NCI-H1048 (cell line): ENCODE data around the gene HAUS5.
"Not testable (repeated sequence)": the region's sequence is repeated elsewhere in the genome, so short reads cannot be mapped to it uniquely, and the experiment has no call there.

Experiments
- DNase-seq: peaks from one replicate; lab custom pipeline; 2025; lab: John Stamatoyannopoulos, UW

HAUS5 gene

DNA sequence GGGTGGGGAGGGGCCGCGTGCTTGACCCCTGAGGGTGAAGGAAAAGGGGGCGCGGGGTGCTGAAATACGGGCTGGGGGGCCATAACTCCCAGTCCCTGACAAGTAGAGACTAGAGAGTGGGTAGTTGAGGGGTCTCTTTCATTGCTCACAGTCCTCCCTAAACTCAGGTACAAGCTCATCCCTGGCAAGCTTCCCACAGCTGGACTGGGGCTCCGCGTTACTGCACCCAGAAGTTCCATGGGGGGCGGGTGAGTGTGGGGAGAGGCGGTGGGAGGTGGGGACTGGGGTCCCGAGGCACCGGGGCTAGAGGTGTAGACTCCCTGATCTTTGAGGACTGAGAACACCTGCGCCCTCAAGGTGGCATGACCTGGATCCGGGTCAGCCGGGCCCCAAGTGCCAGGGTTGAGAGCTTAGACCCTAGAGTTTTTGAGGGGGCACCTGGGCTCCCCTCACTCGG is 30.3 kb downstream of the HAUS5 start:
- DNase-seq, result no peak

DNA sequence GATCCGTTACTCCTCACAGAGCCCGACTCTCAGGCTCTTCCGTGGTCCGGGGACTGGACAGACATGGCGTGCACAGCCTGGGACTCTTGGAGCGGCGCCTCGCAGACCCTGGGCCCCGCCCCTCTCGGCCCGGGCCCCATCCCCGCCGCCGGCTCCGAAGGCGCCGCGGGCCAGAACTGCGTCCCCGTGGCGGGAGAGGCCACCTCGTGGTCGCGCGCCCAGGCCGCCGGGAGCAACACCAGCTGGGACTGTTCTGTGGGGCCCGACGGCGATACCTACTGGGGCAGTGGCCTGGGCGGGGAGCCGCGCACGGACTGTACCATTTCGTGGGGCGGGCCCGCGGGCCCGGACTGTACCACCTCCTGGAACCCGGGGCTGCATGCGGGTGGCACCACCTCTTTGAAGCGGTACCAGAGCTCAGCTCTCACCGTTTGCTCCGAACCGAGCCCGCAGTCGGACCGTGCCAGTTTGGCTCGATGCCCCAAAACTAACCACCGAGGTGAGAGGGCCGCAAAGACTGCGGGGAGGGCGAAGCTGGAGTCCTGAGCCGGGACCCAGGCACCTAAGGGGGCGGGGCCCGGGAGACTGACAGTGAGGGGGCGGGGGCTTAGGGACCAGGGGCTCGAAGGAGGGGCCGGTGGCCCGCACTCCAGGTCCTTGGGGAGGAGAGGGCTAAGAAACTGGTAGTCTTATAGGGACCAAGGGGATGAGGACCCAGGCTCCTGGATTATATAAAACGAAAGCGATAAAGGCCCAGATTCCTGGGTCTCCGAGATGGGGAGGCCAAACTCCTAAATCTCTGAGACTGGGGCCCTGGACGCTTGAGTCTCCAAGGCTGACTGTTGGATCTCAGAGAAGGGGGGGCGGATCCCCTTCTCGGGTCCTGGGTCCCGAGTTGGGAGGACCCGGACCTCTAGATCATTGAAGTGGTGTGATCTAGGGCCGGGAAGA is 31.0 kb downstream of the HAUS5 start:
- peak; percentile 46 for DNase-seq

DNA sequence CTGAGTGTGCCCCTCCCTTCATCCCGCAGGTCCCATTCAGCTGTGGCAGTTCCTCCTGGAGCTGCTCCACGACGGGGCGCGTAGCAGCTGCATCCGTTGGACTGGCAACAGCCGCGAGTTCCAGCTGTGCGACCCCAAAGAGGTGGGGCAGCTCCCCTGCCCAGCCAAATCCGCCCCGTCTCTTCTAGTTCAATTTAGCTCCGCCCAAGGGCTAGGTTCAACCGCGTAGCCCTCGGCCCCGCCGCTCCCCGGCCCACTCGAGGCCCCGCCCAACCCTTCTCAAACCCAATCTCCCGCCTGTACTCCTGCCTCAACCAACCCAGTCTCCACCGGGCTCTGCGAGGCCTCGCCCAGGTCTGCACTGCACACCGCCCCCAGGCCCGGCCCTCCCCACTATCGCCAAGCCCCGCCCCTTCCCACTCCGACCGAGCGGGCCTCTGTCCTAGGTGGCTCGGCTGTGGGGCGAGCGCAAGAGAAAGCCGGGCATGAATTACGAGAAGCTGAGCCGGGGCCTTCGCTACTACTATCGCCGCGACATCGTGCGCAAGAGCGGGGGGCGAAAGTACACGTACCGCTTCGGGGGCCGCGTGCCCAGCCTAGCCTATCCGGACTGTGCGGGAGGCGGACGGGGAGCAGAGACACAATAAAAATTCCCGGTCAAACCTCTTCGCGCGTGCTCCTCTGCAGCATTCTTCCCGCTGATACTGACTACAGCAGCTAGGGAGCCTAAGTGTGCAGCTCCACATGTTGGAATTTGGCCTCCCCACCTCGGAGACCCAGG is 31.9 kb downstream of the HAUS5 start:
- peak; percentile 93 for DNase-seq

DNA sequence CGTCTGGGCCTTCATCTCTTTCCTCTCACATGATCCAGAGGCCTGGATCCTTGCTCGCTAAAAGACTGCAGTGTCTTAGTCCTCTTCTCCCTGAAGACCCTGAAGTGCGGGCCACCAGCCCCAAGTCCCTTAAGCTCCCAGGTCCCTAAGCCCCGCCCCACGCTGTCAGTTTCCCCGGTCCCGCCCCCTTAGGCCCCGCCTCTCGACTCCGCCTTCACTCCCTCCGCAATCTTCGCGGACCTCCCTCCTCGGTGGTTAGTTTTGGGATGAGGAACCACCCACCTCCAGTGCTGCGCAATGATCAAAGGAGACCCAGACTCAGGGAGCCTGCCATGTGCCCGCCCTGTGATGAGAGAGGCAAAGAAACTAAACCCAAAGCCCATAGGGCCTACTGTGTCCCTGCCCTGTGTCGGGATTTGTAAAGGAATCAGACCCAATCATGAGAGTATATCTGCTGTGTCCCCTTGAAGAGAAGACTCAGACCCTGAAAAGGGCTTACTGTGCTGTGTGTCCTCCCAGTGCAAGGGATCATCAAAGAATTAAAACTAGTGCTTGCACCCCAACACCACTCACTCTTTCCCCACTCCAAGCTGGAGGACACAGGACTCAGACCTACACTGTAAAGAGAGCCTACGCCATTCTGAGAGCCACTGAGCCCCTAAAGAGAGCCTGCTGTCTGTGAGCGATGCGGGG is 32.6 kb downstream of the HAUS5 start:
- DNase-seq, result peak; percentile 41

DNA sequence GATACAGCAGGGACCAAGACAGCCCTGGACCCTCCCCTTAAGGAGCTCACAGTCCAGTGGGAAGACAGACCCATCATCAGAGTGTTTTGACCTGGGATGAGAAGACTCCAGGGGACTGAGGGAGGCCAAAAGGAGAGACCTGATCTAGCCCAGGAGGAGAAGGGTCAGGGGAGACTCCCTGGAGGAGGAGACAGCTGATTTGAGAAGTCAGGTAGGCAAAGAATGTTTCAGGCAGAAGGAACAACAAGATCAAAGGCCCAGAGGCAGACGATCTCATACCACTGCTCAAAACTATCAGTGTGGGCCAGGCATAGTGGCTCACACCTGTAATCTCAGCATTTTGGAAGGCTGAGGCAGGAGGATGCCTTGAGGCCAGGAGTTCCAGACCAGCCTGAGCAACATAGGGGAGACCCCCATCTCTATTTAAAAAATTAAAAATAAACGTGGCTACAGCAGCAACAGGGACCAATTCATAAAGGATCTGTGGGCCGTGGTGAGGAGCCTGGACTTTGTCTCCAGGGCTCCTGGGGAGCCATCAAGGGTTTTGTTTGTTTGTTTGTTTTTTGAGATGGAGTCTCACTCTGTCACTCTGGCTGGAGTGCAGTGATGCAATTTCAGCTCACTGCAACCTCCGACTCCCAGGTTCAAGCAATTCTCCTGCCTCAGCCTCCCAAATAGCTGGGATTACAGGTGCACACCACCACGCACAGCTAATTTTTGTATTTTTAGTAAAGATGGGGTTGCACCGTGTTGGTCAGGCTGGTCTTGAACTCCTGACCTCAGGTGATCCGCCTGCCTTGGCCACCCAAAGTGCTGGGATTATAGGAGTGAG is 33.4 kb downstream of the HAUS5 start:
- DNase-seq, result no peak

DNA sequence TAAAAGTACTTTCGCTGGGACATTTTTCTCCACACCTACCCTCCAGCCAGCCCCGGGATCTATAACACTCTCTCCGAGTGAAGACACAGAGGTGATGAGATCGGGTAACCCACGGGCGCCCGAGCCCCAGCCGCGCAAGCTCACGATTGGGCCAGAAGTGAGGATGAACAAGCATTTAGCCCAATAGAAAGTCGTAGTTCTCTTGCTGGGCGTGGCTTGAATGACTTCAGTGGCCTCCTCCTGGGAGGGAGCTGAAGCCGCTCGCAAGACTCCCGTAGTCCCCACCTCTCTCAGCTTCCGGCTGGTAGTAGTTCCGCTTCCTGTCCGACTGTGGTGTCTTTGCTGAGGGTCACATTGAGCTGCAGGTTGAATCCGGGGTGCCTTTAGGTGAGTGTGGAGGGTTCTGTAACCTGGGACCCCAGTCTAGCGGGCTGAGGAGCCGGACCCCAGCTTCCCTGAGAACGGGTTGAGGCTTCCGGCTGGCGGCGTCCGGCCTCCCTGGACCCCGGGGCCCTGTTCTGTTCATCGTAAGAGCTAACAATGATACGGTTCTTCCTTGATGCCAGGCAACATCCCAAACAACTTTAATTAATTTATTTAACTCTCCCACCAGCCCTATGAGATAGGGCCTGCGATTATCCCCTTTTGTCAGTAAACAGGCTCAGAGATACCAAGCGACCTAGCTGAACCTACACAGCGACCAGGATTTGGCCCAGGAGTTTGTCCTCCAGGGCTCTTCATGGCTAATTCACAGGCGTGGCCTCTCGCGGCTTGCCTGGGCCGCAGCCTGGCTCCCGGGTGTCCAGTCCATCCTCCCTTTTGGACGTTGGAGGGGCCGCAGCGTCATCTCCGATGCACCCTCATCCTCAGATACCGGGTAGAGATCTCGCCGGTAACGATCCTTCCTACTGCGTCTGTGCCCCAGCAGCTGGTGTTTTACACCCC is 35.8 kb downstream of the HAUS5 start, which contains the start of gene COX6B1:
Gene COX6B1 (plus strand): TSS at position 307 of the 945 bp plus-strand sequence. CDS start 2,921 bp downstream, outside the sequence.
- DNase-seq, result peak; percentile 96

DNA sequence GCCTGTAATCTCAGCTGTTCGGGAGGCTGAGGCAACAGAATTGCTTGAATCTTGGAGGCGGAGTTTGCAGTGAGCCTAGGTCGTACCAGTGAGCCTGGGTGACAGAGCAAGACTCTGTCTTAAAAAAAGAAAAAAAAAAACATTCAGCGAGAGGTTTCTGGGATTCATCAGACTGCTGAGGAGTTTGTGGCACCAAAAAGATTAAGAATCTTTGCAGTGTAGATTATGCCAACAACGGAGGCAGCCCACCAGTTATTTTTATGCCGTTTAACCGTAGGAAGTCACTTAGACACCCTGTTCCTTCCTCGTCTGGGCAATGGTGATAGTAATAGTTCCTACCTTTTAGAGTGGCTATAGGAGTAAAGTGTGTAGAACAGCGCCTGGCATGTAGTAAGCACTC is 38.0 kb downstream of the HAUS5 start:
- DNase-seq, result no peak

DNA sequence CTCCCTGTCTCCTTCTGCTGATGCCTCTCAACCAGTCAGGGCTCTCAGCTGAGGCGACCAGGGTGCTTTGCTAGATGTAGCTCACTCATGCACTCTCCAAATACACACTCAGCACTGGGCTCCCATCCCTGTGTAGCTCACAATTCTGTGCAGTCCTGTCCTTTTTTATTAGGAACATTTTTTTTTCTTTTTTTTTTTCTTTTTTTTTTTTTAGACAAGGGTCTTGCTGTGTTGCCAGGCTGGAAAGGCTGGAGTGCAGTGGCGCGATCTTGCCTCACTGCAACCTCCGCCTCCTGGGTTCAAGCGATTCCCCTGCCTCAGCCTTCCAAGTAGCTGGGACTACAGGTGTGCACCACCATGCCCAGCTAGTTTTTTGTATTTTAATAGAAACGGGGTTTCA is 42.3 kb downstream of the HAUS5 start:
- DNase-seq, result not testable (repeated sequence)

DNA sequence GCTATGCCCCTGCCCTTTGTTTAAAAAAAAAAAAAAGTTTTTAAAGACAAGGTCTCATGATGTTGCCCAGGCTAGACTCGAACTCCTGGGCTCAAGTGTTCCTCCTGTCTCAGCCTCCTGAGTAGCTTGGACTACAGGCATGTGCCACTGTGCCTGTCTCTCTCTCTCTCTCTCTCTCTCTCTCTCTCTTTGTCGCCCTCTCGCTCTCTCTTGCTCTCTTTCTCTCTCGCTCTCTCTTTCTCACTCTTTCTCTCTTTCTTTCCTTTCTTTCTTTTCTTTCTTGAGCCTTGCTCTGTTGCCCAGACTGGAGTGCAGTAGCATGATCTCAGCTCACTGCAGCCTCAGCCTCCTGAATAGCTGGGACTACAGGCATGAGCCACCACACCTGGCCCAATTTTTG is 43.1 kb downstream of the HAUS5 start:
- no peak for DNase-seq

DNA sequence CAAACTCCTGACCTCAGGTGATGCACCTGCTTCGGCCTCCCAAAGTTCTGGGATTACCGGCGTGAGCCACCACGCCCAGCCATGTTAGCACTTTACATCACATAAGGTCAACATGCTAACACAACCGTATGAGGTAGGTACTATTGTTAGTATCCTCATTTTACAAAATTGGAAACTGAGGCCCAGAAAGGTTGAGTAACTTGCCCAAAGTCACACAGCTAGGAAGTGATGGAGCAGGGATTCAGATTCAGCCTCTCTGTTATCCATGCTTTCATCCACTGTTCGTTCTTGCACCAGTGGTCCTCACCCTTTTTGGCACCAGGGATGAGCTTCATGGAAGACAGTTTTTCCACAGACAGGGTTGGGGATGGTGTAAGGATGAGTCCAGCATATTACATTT is 44.2 kb downstream of the HAUS5 start:
- DNase-seq, result no peak

DNA sequence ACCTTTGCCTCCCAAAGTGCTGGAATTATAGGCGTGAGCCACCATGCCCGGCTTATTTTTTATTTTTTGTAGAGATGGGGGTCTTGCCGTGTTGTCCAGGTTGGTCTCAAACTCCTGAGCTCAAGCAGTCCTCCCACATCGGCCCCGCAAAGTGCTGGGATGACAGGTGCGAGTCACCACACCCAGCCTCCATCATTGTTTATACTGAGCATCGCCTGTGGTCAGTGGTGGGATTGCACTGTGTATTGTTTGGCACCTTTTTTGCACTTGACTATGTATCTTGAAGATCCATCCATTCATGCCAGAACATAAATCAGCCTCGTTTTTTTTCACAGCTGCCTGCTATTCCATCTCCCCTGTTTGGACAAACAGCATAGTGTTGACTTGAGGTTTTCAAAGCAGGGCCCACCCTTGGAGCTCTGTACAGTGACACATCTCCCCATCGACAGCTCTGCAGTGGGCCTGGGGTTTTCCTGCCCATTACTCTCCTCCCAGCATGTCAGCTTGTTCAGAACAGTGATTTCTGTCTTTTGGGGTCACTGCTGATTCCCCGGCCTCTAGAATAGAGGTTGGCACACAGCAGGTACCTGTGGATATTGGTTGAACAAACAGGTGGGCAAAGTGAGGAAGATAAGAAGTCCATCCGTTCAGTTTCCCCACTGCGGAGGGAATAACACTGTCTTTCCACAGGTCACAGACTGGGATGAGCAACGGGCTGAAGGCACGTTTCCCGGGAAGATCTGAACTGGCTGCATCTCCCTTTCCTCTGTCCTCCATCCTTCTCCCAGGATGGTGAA is 45.6 kb downstream of the HAUS5 start:
- no peak for DNase-seq

DNA sequence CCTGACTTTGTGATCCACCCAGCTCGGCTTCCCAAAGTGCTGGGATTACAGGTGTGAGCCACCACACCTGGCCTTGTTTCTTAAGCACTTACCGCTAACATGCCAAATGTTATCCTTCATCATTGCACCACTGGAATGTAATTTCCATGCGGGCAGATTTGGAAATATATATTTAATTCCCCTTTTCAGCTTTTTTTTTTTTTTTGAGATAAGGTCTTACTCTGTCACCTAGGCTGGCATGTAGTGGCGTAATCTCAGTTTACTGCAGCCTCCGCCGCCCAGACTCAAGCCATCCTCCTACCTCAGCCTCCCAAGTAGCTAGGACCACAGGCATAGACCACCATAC is 49.4 kb downstream of the HAUS5 start:
- no peak for DNase-seq

DNA sequence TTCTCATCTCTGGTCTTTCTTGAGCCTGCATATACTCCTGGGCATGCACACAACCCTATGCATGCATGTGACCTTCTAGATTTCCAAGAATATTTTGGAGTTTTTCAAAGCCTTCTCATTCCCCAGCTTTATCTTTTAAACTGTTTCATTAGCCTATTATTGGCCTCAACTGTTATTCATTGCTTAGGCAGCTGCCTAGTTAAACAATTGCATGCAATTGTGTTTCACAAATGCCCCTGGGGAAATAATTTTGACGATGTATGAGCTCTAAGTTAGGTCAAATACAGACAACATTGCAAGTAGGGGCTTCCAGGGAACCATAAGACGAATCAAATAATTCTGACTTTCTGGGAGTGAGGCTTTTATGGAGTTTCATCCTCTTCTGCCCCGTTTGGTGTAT is 51.4 kb downstream of the HAUS5 start:
- no peak for DNase-seq

DNA sequence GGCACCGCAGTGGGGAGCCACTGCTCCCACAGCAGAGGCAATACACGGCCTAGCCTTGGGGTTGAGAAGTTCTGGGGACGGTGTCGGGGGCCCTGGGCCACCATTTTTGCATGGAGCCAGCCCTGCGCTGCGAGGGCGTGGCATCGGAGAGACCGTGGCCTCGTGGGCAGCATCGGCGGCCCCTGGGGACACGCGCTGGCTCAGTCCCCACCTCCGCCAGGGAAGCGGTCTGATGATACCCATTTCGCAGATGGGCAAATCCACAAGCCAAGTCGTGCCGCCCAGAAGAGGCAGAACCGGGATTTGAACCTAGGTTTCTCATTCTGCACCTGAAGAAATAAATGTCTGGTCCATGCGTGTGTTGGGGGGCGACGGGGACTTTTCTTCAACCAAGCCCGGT is 52.6 kb downstream of the HAUS5 start:
- DNase-seq, result no peak

DNA sequence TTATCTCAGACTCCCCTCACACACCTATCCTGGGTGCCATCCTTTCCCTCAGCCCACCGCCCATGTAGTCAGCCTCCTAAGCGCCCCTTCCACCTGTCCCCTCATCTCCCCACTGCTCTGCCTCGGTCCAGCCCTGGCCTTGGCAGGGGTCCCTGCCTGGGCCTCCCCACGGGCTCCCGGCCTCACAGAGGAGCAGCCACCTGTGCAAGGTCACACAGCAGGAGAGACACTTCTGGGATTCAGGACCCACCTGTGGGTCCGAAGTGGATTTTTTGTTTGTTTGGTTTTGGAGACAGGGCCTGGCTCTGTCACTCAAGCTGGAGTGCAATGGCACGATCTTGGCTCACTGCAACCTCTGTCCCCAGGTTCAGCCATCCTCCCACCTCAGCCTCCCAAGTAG is 53.1 kb downstream of the HAUS5 start:
- no peak for DNase-seq

DNA sequence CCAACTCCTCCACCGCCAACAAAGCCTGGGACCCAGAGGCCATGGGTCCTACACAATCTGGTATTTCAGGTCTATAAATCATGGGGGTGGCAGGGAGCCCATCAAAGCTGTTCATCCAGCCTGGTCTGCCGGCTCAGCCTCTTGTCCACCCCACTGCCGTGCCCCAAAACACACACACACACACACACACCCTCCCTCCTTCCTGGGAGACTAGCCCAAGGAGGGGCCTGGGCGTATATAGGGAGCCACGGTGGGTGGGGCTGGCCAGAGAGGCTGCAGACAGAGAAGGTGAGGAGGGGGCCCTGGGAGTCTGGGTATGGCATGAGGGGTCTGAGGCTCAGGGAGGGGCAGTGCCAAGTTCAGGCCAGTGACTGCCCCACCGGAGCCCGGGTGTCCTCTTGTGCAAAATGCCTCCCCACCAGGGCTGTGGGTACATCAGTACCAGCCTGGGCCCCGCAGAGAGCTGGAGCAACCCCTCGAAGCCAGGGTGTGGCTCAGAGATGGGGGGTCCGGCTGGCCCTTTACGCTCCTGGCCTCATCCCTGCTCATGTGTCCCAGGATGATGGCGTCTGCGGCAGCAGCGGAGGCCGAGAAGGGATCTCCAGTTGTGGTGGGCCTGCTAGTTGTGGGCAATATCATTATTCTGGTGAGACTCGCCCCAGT is 53.8 kb downstream of the HAUS5 start, which contains the start of gene UPK1A:
Gene UPK1A (plus strand): TSS at position 267 of the 663 bp plus-strand sequence. CDS start 296 bp downstream, at position 563.
- DNase-seq, result no peak

DNA sequence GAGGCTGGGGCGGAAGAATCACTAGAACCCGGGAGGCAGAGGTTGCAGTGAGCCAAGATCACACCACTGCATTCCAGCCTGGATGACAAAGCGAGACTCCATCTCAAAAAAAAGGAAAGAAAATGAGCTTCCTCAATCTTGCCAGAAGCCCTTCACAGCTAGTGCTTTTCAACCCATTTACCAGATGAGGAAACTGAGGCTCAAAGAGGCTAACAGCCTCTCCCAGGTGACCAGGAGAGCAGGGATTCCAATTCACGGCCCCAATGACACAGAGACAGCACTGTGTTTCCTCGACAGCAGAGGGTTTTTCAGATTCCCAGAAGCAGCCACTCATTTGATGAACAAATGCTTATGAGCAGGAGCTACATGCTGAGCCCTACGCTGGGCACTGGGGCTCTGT is 57.0 kb downstream of the HAUS5 start:
- no peak for DNase-seq

DNA sequence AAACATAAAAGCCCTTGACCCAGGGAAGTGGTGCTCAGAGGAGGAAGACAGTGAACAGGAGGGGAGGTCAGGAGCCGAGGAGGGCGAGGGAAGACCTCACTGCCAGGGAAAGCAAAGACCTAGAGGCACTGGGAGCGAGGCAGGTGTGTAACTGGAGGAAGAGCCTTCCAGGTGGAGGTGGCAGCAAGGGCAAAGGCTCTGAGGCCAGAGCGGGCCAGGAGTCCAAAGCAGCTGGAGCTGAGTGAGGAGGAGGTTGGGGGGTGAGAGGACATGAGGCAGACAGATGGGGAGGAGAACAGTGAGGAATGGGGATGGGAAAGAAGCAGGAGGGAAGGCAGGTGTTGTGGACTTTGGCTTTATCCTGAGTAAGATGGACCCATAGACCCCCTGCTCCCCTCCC is 57.4 kb downstream of the HAUS5 start:
- DNase-seq, result no peak

DNA sequence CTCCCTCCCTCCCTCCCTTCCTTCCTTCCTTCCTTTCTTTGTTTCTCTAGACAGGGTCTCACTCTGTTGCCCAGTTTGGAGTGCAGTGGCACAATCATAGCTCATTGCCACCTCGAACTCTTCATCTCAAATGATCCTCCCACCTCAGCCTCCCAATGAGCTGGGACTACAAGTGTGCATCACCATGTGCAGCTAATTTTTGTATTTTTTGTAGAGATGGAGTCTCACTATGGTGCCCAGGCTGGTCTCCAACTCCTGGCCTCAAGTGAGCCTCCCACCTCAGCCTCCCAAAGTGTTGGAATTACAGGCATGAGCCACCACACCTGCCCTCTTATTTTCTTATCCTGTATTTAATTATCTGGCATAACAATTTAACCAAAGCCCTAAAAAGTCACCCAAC is 58.2 kb downstream of the HAUS5 start:
- DNase-seq, result no peak
